ENCODE data around the gene ABCC5.
"Not testable (repeated sequence)": the region's sequence is repeated elsewhere in the genome, so short reads cannot be mapped to it uniquely, and the experiment has no call there.

Gene ABCC5

GRCh38 chr3:184015381-184016019, 2.2 kb downstream of the ABCC5 start:
- DNase-seq = peak; percentile 82

GRCh38 chr3:184011937-184012889, 5.5 kb downstream of the ABCC5 start:
- DNase-seq = no peak

- no peak for DNase-seq
Measured at GRCh38 chr3:184011230-184011876, 6.3 kb downstream of the ABCC5 start.

GRCh38 chr3:184008161-184008560, 9.5 kb downstream of the ABCC5 start:
- no peak for DNase-seq

- not testable (repeated sequence) for DNase-seq
Measured at GRCh38 chr3:184007143-184007813, 10.4 kb downstream of the ABCC5 start.

GRCh38 chr3:184005941-184006507, 11.7 kb downstream of the ABCC5 start:
- DNase-seq = peak; percentile 99

- no peak for DNase-seq
Measured at GRCh38 chr3:184004476-184004875, 13.2 kb downstream of the ABCC5 start.

GRCh38 chr3:184003187-184003967, 14.3 kb downstream of the ABCC5 start:
- no peak for DNase-seq

GRCh38 chr3:184002469-184002868, 15.2 kb downstream of the ABCC5 start:
- DNase-seq = no peak

- no peak for DNase-seq
Measured at GRCh38 chr3:184001761-184002160, 15.9 kb downstream of the ABCC5 start.

- DNase-seq = no peak
Measured at GRCh38 chr3:183991403-183991802, 26.3 kb downstream of the ABCC5 start.

- DNase-seq = no peak
Measured at GRCh38 chr3:183988216-183988790, 29.4 kb downstream of the ABCC5 start.

- DNase-seq = no peak
Measured at GRCh38 chr3:183987000-183987600, 30.6 kb downstream of the ABCC5 start.

- no peak for DNase-seq
Measured at GRCh38 chr3:183984749-183985729, 32.6 kb downstream of the ABCC5 start.

- no peak for DNase-seq
Measured at GRCh38 chr3:183984127-183984740, 33.5 kb downstream of the ABCC5 start.

- DNase-seq = no peak
Measured at GRCh38 chr3:183981990-183982644, 35.6 kb downstream of the ABCC5 start.

- DNase-seq = peak; percentile 52
Measured at GRCh38 chr3:183980403-183980802, 37.3 kb downstream of the ABCC5 start.

GRCh38 chr3:183975981-183976662, 41.6 kb downstream of the ABCC5 start:
- DNase-seq = no peak
